Endothelial cell of umbilical vein (primary cell): ENCODE data around the gene CSRP1.

ENCODE experiments used
- EZH2 ChIP-seq: IDR thresholded peaks from 2 replicates; pipeline ENCODE4 v1.6.1; 2012; ENCODE audit warnings: borderline replicate concordance, low read depth, mild to moderate bottlenecking, moderate library complexity, low read length, inconsistent platforms; ENCODE audit not compliant: severe bottlenecking
- FOS ChIP-seq: IDR thresholded peaks from 2 replicates; pipeline ENCODE4 v1.6.1; 2011; ENCODE audit warnings: mild to moderate bottlenecking, low read length, moderate library complexity, borderline replicate concordance; ENCODE audit not compliant: insufficient read depth
- GATA2 ChIP-seq: IDR thresholded peaks from 2 replicates; pipeline ENCODE4 v1.7.0; 2011; ENCODE audit warnings: low read depth, mild to moderate bottlenecking, moderate library complexity, mixed read lengths, low read length; ENCODE audit not compliant: insufficient read length, insufficient read depth
- JUN ChIP-seq: IDR thresholded peaks from 2 replicates; pipeline ENCODE4 v1.6.1; 2011; ENCODE audit warnings: borderline replicate concordance, low read depth; ENCODE audit not compliant: insufficient read length, insufficient read depth
- MAX ChIP-seq: IDR thresholded peaks from 2 replicates; pipeline ENCODE4 v1.6.1; 2011; ENCODE audit not compliant: insufficient read depth, insufficient read length
- MYC ChIP-seq: IDR thresholded peaks from one replicate; pipeline ENCODE4 v1.6.1; 2011; ENCODE audit warnings: mild to moderate bottlenecking, low read depth, low read length
- POLR2A ChIP-seq: IDR thresholded peaks from 2 replicates; pipeline ENCODE4 v1.6.1; 2012; ENCODE audit warnings: low read depth, mild to moderate bottlenecking, control low read depth, low read length
- POLR2AphosphoS5 ChIP-seq: IDR thresholded peaks from 2 replicates; pipeline ENCODE4 v1.6.1; 2012; ENCODE audit warnings: low read depth, mild to moderate bottlenecking, control low read depth, low read length, moderate library complexity; ENCODE audit not compliant: insufficient read depth
- TF ChIP-seq, protein P1 (sequence below), 2 donors: IDR thresholded peaks; 1 replicate in 1 of 2; 2 replicates in 1 of 2; pipeline ENCODE4 v1.5.1; 2011; ENCODE audit warnings: low read length in 2 of 2, mild to moderate bottlenecking in 2 of 2, moderate library complexity in 2 of 2, control low read depth in 1 of 2, inconsistent platforms in 1 of 2, low read depth in 1 of 2; ENCODE audit not compliant: insufficient read depth in 1 of 2; ENCODE audit errors: extremely low read depth in 1 of 2

DNA sequence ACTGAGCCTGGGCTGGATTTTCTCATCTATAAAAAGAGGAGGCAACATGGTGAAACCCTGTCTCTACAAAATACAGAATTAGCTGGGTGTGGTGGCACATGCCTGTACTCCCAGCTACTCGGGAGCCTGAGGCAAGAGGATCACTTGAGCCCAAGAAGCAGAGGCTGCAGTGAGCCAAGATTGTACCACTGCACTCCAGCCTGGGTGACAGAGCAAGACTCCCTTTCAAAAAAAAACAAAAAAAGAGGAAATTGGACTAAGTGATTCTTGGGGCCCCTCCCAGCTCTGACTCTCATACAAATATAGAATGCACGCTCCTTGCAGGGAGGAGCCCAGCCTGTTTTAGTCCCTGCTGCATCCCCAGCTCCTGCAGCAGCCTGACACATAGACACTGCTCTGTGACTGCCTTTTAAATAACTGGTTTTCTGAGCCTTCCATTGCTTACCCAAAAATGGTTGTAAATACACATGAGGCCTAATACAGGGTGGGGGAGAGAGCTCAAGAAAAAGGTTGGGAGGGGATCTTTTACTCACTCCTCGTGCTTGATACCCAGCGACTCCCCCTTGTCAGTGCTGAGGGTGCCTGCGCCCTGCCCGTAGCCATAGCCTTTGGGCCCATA, 17.2 kb downstream of the CSRP1 start:
- TF ChIP-seq, protein P1, sequence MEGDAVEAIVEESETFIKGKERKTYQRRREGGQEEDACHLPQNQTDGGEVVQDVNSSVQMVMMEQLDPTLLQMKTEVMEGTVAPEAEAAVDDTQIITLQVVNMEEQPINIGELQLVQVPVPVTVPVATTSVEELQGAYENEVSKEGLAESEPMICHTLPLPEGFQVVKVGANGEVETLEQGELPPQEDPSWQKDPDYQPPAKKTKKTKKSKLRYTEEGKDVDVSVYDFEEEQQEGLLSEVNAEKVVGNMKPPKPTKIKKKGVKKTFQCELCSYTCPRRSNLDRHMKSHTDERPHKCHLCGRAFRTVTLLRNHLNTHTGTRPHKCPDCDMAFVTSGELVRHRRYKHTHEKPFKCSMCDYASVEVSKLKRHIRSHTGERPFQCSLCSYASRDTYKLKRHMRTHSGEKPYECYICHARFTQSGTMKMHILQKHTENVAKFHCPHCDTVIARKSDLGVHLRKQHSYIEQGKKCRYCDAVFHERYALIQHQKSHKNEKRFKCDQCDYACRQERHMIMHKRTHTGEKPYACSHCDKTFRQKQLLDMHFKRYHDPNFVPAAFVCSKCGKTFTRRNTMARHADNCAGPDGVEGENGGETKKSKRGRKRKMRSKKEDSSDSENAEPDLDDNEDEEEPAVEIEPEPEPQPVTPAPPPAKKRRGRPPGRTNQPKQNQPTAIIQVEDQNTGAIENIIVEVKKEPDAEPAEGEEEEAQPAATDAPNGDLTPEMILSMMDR (IDR thresholded peaks at IDR 0.05; ENCODE audit: extremely low read depth in 1 of 2, insufficient read depth in 1 of 2, low read depth in 1 of 2, low read length in 2 of 2): no peak
- TF ChIP-seq MAX (no peak), POLR2AphosphoS5 (no peak), POLR2A (no peak), JUN (no peak), EZH2 (no peak), MYC (no peak), FOS (no peak), GATA2 (no peak)
